Measurements from ENCODE around the gene SLC9A6. TPM values are rescaled to one million over a fixed set of nuclear protein-coding genes. Genes with fewer than 3 reads are reported as not detected.

SLC9A6 gene
- total and polyA plus RNA-seq, 2 of the 13 experiments (the other 11 are each of a cell fraction or from before 2014, with no cell fraction given): 3.9 to 8.0 TPM

GRCh38 chrX:135973548-135974278, 11.5 kb upstream of the SLC9A6 start, which contains the start of gene MMGT1 (continued):
- no peak for TF ChIP-seq SOX13 (IDR thresholded peaks at IDR 0.05)
- no peak for TF ChIP-seq SOX13 (CRISPR knock-in tag; conservative IDR thresholded peaks at IDR 0.05 in 1 of 2, IDR thresholded peaks at IDR 0.05 in 1 of 2)
- TF ChIP-seq YEATS2 (CRISPR knock-in tag; IDR thresholded peaks at IDR 0.05; ENCODE audit: borderline replicate concordance): 0 out of 2 replicates have a peak, but pooled peaks have one; percentile 23
- peak; percentile 100 for TF ChIP-seq ZNF205 (CRISPR knock-in tag; IDR thresholded peaks at IDR 0.05)
- no peak for TF ChIP-seq TP53 (CRISPR knock-in tag; conservative IDR thresholded peaks at IDR 0.05)
- 0 out of 2 replicates have a peak, but pooled peaks have one; percentile 33 for TF ChIP-seq POLR2AphosphoS5 (IDR thresholded peaks at IDR 0.05; ENCODE audit: low read depth, low read length)
- TF ChIP-seq TAF1 (CRISPR knock-in tag; IDR thresholded peaks at IDR 0.05): peak; percentile 28
- no peak for TF ChIP-seq ZNF160 (CRISPR knock-in tag; IDR thresholded peaks at IDR 0.05)
- TF ChIP-seq SP4 (CRISPR knock-in tag; IDR thresholded peaks at IDR 0.05): 0 out of 2 replicates have a peak, but pooled peaks have one; percentile 15
- TF ChIP-seq KDM5A (IDR thresholded peaks at IDR 0.05; ENCODE audit: borderline replicate concordance, low read length): peak; percentile 91
- peak; percentile 1 for TF ChIP-seq SRSF1 (optimal IDR thresholded peaks at IDR 0.05; ENCODE audit: low read depth, low read length)
- no peak for TF ChIP-seq CSRNP1 (CRISPR knock-in tag; IDR thresholded peaks at IDR 0.05)
- TF ChIP-seq NCOA1 (CRISPR knock-in tag; IDR thresholded peaks at IDR 0.05): no peak
- no peak for TF ChIP-seq ARID2 (CRISPR knock-in tag; IDR thresholded peaks at IDR 0.05; ENCODE audit: borderline replicate concordance)
- TF ChIP-seq ZNF687 (CRISPR knock-in tag; IDR thresholded peaks at IDR 0.05): peak; percentile 52
- peak; percentile 56; the same call in 1 of the 2 replicates for TF ChIP-seq ELF1 (CRISPR knock-in tag; IDR thresholded peaks at IDR 0.05)
- TF ChIP-seq TBX2 (CRISPR knock-in tag; IDR thresholded peaks at IDR 0.05; ENCODE audit: borderline replicate concordance): peak; percentile 38; the same call in 1 of the 2 replicates
- TF ChIP-seq ARID4A (CRISPR knock-in tag; IDR thresholded peaks at IDR 0.05; ENCODE audit: borderline replicate concordance): peak; percentile 54; the same call in 1 of the 2 replicates
- TF ChIP-seq POLR2A (IDR thresholded peaks at IDR 0.05; ENCODE audit: insufficient read depth in 1 of 2, low read depth in 2 of 2, low read length in 2 of 2): peak; percentile 26 to 59; a peak in 2 of 4 replicates
